K562 (cell line): ENCODE measurements around the gene P4HB. TPM values are rescaled to one million over a fixed set of nuclear protein-coding genes. Genes with fewer than 3 reads are reported as not detected.
A peak's percentile ranks its signal among the peaks of the same experiment; 100 is the strongest.

Source experiments
- DDX20 ChIP-seq: fragments of 450-650 bp; IDR thresholded peaks from 2 replicates; pipeline ENCODE4 v1.6.1; 2016; ENCODE audit warnings: missing genetic modification characterization, low read depth, mild to moderate bottlenecking, missing compliant biosample characterization, moderate library complexity
- FOXJ3 ChIP-seq: sonication (generic); formaldehyde crosslinking; IDR thresholded peaks from 2 replicates; pipeline ENCODE4 v1.4.0; 2020; ENCODE audit warnings: mild to moderate bottlenecking, missing genetic modification reagents
- HCFC1 ChIP-seq: IDR thresholded peaks from 2 replicates; pipeline ENCODE4 v1.6.1; 2012; ENCODE audit warnings: low read depth, low read length, improper control_type of control experiment
- KLF6 ChIP-seq: fragments of 250-450 bp; sonication (Bioruptor Pico); IDR thresholded peaks from 2 replicates; pipeline ENCODE4 v1.4.0; 2020; ENCODE audit warnings: mild to moderate bottlenecking, moderate library complexity, borderline replicate concordance
- LEF1 ChIP-seq: fragments of 450-650 bp; IDR thresholded peaks from 2 replicates; pipeline ENCODE4 v1.6.1; 2016; ENCODE audit warnings: mild to moderate bottlenecking
- MCM2 ChIP-seq: fragments of 450-650 bp; IDR thresholded peaks from 2 replicates; pipeline ENCODE4 v1.6.1; 2017; ENCODE audit warnings: low read depth, mild to moderate bottlenecking
- MCM3 ChIP-seq: fragments of 450-650 bp; IDR thresholded peaks from 2 replicates; pipeline ENCODE4 v1.6.1; 2016
- NCOA6 ChIP-seq: fragments of 450-650 bp; IDR thresholded peaks from 2 replicates; pipeline ENCODE4 v1.6.1; 2017; ENCODE audit warnings: mild to moderate bottlenecking
- NCOR1 ChIP-seq: fragments of 450-650 bp; IDR thresholded peaks from 2 replicates; pipeline ENCODE4 v1.6.1; 2016; ENCODE audit warnings: mild to moderate bottlenecking, moderate library complexity
- NR2F6 ChIP-seq: fragments of 450-650 bp; formaldehyde crosslinking; IDR thresholded peaks from 2 replicates; pipeline ENCODE4 v1.4.0; 2020; ENCODE audit warnings: mild to moderate bottlenecking
- POLR2A ChIP-seq: fragments of 450-650 bp; conservative IDR thresholded peaks from 2 replicates; pipeline ENCODE4 v1.6.1; 2016
- PPARD ChIP-seq: fragments of 250-450 bp; sonication (Bioruptor Pico); IDR thresholded peaks from 2 replicates; pipeline ENCODE4 v1.8.0; 2022; ENCODE audit warnings: inconsistent platforms, mild to moderate bottlenecking, moderate library complexity
- PTRF ChIP-seq: fragments of 450-650 bp; IDR thresholded peaks from 2 replicates; pipeline ENCODE4 v1.6.1; 2016; ENCODE audit warnings: mild to moderate bottlenecking, missing genetic modification characterization, missing compliant biosample characterization
- RBM14 ChIP-seq: fragments of 200-400 bp; formaldehyde crosslinking; IDR thresholded peaks from 2 replicates; pipeline ENCODE4 v1.6.1; 2018; ENCODE audit warnings: low read depth, mild to moderate bottlenecking, low read length, moderate library complexity, borderline replicate concordance; ENCODE audit not compliant: insufficient read depth
- RBM22 ChIP-seq: fragments of 200-400 bp; formaldehyde crosslinking; IDR thresholded peaks from 2 replicates; pipeline ENCODE4 v1.6.1; 2018; ENCODE audit warnings: low read length, low read depth; ENCODE audit not compliant: poor library complexity, severe bottlenecking
- SAFB ChIP-seq: fragments of 200-400 bp; formaldehyde crosslinking; IDR thresholded peaks from 2 replicates; pipeline ENCODE4 v1.6.1; 2017; ENCODE audit warnings: low read depth, low read length, borderline replicate concordance
- SOX6 ChIP-seq: fragments of 450-650 bp; IDR thresholded peaks from 2 replicates; pipeline ENCODE4 v1.6.1; 2014; ENCODE audit warnings: mild to moderate bottlenecking
- SUPT5H ChIP-seq: fragments of 450-650 bp; IDR thresholded peaks from 2 replicates; pipeline ENCODE4 v1.6.1; 2016
- TCF7L2 ChIP-seq: fragments of 150-350 bp; IDR thresholded peaks from 2 replicates; pipeline ENCODE4 v1.6.1; 2016; ENCODE audit warnings: low read depth, mild to moderate bottlenecking, low read length, moderate library complexity
- ZNF224 ChIP-seq: sonication (generic); formaldehyde crosslinking; IDR thresholded peaks from 2 replicates; pipeline ENCODE4 v1.8.0; 2022; ENCODE audit warnings: mild to moderate bottlenecking, missing genetic modification reagents
- polyA plus RNA-seq, 8 experiments: library from polyadenylated mRNA; depleted of rRNA in 4 of 8; stranded (reverse) in 5 of 8; unstranded in 3 of 8; fragments of >200 nt; fragmentation: Nextera tagmentation in 2 of 8; fragmentation: Illumina TruSeq in 1 of 8; extraction: Ambion mirVana in 2 of 8; extraction: Trizol in 1 of 8; gene quantifications; 2 replicates each; pipeline versions ENCODE4 v1.2.1 to v1.2.3, GENCODE V29; 2011 to 2014; ENCODE audit warnings: inconsistent platforms in 1 of 8, missing spikeins in 1 of 8
- total RNA-seq, 7 experiments: library from RNA; depleted of rRNA in 6 of 7; stranded (reverse); fragments of >200 nt in 6 of 7; fragmentation: Illumina TruSeq in 2 of 7; extraction: Trizol in 2 of 7; gene quantifications; 2 replicates each; pipeline versions ENCODE4 v1.2.1 to v1.2.3, GENCODE V29; 2011 to 2021; ENCODE audit warnings: low replicate concordance in 1 of 7
- TF ChIP-seq, protein P1 (sequence below): fragments of 450-650 bp; formaldehyde crosslinking; IDR thresholded peaks from 2 replicates; pipeline ENCODE4 v1.4.0; 2020; ENCODE audit warnings: mild to moderate bottlenecking, moderate library complexity
- TF ChIP-seq, protein P2 (sequence below): fragments of 150-350 bp; conservative IDR thresholded peaks from 2 replicates; pipeline ENCODE4 v1.6.1; 2014; ENCODE audit warnings: low read length
- TF ChIP-seq, protein P3 (sequence below): fragments of 250-450 bp; sonication (Bioruptor Pico); IDR thresholded peaks from 2 replicates; pipeline ENCODE4 v1.8.0; 2022; ENCODE audit warnings: inconsistent platforms, mild to moderate bottlenecking, moderate library complexity, borderline replicate concordance
- TF ChIP-seq, protein P4 (sequence below): sonication (generic); formaldehyde crosslinking; IDR thresholded peaks from 2 replicates; pipeline ENCODE4 v1.8.0; 2022; ENCODE audit warnings: missing genetic modification reagents, mild to moderate bottlenecking, moderate library complexity, borderline replicate concordance

P4HB gene
- total and polyA plus RNA-seq, 9 of the 15 experiments (the other 6 are each of a cell fraction or from before 2014, with no cell fraction given): 4.4 to 645 (median 325) TPM

DNA sequence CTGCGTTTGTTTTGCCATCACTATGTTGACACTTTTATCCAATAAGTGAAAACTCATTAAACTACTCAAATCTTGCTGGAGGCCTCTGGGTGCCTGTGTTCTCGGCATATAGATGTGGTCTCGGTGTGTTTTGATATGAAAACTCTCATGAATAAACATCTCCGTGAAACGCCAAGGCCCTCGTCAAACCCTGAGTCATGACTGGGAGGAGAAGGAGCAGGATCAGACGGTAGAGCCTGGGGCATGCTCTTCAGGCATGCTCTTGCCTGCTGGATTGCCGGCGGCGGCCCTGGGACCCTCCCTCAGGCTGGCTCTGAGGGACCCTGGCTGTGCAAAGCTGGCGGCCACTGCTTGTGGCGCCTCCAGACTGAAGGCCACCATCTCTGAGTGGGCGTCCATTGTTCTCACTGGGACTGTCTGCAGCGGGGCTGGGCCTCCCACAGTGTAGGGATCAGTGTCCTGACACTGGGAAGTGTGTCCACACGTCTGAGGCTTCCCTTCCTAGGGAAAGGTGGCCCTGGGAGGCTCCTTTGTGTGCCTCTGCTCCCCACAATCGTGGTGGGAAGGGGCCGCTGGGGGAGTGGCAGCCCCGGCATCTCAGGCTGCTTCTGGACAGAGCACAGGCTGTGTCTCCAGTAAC lies 40.0 kb upstream of the P4HB start (continued):
- TF ChIP-seq, protein P1, sequence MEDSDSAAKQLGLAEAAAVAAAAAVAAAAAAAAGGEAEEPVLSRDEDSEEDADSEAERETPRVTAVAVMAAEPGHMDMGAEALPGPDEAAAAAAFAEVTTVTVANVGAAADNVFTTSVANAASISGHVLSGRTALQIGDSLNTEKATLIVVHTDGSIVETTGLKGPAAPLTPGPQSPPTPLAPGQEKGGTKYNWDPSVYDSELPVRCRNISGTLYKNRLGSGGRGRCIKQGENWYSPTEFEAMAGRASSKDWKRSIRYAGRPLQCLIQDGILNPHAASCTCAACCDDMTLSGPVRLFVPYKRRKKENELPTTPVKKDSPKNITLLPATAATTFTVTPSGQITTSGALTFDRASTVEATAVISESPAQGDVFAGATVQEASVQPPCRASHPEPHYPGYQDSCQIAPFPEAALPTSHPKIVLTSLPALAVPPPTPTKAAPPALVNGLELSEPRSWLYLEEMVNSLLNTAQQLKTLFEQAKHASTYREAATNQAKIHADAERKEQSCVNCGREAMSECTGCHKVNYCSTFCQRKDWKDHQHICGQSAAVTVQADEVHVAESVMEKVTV (CRISPR knock-in tag): no peak
- no peak for TF ChIP-seq SOX6
- no peak for TF ChIP-seq MCM3
- no peak for TF ChIP-seq HCFC1
- TF ChIP-seq ZNF224 (CRISPR knock-in tag): no peak
- no peak for TF ChIP-seq DDX20 (tag)
- TF ChIP-seq SAFB: no peak
- TF ChIP-seq FOXJ3: no peak
- no peak for TF ChIP-seq KLF6 (CRISPR knock-in tag)
- TF ChIP-seq PTRF (tag): no peak
- TF ChIP-seq NCOR1: no peak
- no peak for TF ChIP-seq PPARD (CRISPR knock-in tag)
- peak; percentile 42 for TF ChIP-seq POLR2A
- TF ChIP-seq NR2F6 (CRISPR knock-in tag): no peak
- peak; percentile 60 for TF ChIP-seq SUPT5H
- TF ChIP-seq, protein P2, sequence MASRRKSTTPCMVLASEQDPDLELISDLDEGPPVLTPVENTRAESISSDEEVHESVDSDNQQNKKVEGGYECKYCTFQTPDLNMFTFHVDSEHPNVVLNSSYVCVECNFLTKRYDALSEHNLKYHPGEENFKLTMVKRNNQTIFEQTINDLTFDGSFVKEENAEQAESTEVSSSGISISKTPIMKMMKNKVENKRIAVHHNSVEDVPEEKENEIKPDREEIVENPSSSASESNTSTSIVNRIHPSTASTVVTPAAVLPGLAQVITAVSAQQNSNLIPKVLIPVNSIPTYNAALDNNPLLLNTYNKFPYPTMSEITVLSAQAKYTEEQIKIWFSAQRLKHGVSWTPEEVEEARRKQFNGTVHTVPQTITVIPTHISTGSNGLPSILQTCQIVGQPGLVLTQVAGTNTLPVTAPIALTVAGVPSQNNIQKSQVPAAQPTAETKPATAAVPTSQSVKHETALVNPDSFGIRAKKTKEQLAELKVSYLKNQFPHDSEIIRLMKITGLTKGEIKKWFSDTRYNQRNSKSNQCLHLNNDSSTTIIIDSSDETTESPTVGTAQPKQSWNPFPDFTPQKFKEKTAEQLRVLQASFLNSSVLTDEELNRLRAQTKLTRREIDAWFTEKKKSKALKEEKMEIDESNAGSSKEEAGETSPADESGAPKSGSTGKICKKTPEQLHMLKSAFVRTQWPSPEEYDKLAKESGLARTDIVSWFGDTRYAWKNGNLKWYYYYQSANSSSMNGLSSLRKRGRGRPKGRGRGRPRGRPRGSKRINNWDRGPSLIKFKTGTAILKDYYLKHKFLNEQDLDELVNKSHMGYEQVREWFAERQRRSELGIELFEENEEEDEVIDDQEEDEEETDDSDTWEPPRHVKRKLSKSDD: no peak
- TF ChIP-seq, protein P3, sequence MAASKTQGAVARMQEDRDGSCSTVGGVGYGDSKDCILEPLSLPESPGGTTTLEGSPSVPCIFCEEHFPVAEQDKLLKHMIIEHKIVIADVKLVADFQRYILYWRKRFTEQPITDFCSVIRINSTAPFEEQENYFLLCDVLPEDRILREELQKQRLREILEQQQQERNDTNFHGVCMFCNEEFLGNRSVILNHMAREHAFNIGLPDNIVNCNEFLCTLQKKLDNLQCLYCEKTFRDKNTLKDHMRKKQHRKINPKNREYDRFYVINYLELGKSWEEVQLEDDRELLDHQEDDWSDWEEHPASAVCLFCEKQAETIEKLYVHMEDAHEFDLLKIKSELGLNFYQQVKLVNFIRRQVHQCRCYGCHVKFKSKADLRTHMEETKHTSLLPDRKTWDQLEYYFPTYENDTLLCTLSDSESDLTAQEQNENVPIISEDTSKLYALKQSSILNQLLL (CRISPR knock-in tag): no peak
- no peak for TF ChIP-seq TCF7L2
- TF ChIP-seq, protein P4, sequence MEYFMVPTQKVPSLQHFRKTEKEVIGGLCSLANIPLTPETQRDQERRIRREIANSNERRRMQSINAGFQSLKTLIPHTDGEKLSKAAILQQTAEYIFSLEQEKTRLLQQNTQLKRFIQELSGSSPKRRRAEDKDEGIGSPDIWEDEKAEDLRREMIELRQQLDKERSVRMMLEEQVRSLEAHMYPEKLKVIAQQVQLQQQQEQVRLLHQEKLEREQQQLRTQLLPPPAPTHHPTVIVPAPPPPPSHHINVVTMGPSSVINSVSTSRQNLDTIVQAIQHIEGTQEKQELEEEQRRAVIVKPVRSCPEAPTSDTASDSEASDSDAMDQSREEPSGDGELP (CRISPR knock-in tag): no peak
- TF ChIP-seq NCOA6: no peak
- TF ChIP-seq RBM14: no peak
- peak; percentile 8 for TF ChIP-seq RBM22
- no peak for TF ChIP-seq LEF1
- TF ChIP-seq MCM2: no peak
